Liver (tissue), 3 donors: ENCODE measurements around the gene GFY.

Source experiments
- CTCF ChIP-seq: fragments of 150-350 bp; IDR thresholded peaks from 2 replicates; pipeline ENCODE4 v1.5.1; 2017; ENCODE audit warnings: improper control_type of control experiment, low read depth, low read length; ENCODE audit not compliant: missing input control
- EGR1 ChIP-seq, 2 donors: IDR thresholded peaks; 2 replicates each; pipeline ENCODE4 v1.6.1; 2016 to 2018; ENCODE audit warnings: antibody characterized with exemption in 2 of 2, low read depth in 2 of 2
- FOXA1 ChIP-seq: IDR thresholded peaks from 2 replicates; pipeline ENCODE4 v1.6.1; 2016; ENCODE audit warnings: antibody characterized with exemption
- GABPA ChIP-seq, 2 donors: IDR thresholded peaks in 1 of 2; conservative IDR thresholded peaks in 1 of 2; 2 replicates each; pipeline ENCODE4 v1.6.1; 2016; ENCODE audit warnings: antibody characterized with exemption in 2 of 2, mild to moderate bottlenecking in 1 of 2, moderate library complexity in 1 of 2
- JUND ChIP-seq, 2 donors: IDR thresholded peaks; 2 replicates each; pipeline ENCODE4 v1.6.1; 2016; ENCODE audit warnings: antibody characterized with exemption in 2 of 2
- RAD21 ChIP-seq, 2 donors: IDR thresholded peaks; 2 replicates each; pipeline ENCODE4 v1.6.1; 2016; ENCODE audit warnings: antibody characterized with exemption in 2 of 2, mild to moderate bottlenecking in 2 of 2
- RXRA ChIP-seq, 2 donors: IDR thresholded peaks; 2 replicates each; pipeline ENCODE4 v1.6.1; 2017 to 2018; ENCODE audit warnings: antibody characterized with exemption in 2 of 2, mild to moderate bottlenecking in 1 of 2
- TAF1 ChIP-seq: conservative IDR thresholded peaks from 2 replicates; pipeline ENCODE4 v1.6.1; 2016; ENCODE audit warnings: antibody characterized with exemption, mild to moderate bottlenecking
- YY1 ChIP-seq: IDR thresholded peaks from 2 replicates; pipeline ENCODE4 v1.6.1; 2016; ENCODE audit warnings: antibody characterized with exemption, mild to moderate bottlenecking
- TF ChIP-seq, protein P1 (sequence below): IDR thresholded peaks from 2 replicates; pipeline ENCODE4 v1.6.1; 2016; ENCODE audit warnings: antibody characterized with exemption
- TF ChIP-seq, protein P2 (sequence below): IDR thresholded peaks from 2 replicates; pipeline ENCODE4 v1.6.1; 2016; ENCODE audit warnings: antibody characterized with exemption, mild to moderate bottlenecking
- TF ChIP-seq, protein P3 (sequence below): IDR thresholded peaks from 2 replicates; pipeline ENCODE4 v1.6.1; 2016; ENCODE audit warnings: antibody characterized with exemption
- TF ChIP-seq, protein P4 (sequence below): IDR thresholded peaks from 2 replicates; pipeline ENCODE4 v1.6.1; 2016; ENCODE audit warnings: antibody characterized with exemption
- donor health status: healthy.
- donor health status: healthy.

DNA sequence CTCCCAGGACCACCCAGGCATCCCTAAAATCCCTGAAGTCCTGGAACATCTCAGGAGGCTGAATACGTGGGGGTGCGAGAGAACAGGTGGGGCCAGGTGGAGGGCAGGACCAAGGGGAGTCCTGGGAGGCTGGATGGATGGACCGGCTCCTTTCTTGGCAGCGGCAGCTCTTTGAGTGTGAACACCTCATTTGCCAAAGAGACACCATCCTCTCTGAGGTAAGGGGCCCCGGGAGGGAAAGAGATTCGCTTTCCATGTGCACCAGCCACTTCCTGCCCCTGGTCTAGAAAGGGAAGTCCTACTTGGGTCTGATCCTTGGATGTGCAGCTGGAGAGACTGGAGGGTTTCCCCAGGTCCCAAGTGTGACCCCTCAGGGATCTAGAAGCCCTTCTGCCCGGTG, 18.1 kb upstream of the GFY start:
- no peak for TF ChIP-seq CTCF
- TF ChIP-seq, protein P1, sequence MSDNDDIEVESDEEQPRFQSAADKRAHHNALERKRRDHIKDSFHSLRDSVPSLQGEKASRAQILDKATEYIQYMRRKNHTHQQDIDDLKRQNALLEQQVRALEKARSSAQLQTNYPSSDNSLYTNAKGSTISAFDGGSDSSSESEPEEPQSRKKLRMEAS = no peak
- TF ChIP-seq, protein P2, sequence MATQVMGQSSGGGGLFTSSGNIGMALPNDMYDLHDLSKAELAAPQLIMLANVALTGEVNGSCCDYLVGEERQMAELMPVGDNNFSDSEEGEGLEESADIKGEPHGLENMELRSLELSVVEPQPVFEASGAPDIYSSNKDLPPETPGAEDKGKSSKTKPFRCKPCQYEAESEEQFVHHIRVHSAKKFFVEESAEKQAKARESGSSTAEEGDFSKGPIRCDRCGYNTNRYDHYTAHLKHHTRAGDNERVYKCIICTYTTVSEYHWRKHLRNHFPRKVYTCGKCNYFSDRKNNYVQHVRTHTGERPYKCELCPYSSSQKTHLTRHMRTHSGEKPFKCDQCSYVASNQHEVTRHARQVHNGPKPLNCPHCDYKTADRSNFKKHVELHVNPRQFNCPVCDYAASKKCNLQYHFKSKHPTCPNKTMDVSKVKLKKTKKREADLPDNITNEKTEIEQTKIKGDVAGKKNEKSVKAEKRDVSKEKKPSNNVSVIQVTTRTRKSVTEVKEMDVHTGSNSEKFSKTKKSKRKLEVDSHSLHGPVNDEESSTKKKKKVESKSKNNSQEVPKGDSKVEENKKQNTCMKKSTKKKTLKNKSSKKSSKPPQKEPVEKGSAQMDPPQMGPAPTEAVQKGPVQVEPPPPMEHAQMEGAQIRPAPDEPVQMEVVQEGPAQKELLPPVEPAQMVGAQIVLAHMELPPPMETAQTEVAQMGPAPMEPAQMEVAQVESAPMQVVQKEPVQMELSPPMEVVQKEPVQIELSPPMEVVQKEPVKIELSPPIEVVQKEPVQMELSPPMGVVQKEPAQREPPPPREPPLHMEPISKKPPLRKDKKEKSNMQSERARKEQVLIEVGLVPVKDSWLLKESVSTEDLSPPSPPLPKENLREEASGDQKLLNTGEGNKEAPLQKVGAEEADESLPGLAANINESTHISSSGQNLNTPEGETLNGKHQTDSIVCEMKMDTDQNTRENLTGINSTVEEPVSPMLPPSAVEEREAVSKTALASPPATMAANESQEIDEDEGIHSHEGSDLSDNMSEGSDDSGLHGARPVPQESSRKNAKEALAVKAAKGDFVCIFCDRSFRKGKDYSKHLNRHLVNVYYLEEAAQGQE = no peak
- TF ChIP-seq YY1 = no peak
- no peak for TF ChIP-seq EGR1 (IDR thresholded peaks at IDR 0.05; ENCODE audit: low read depth in 2 of 2)
- no peak for TF ChIP-seq JUND (IDR thresholded peaks at IDR 0.05)
- TF ChIP-seq RAD21 (IDR thresholded peaks at IDR 0.05) = no peak
- TF ChIP-seq TAF1 = no peak
- TF ChIP-seq FOXA1 = no peak
- TF ChIP-seq GABPA (IDR thresholded peaks at IDR 0.05 in 1 of 2, conservative IDR thresholded peaks at IDR 0.05 in 1 of 2) = no peak
- TF ChIP-seq, protein P3, sequence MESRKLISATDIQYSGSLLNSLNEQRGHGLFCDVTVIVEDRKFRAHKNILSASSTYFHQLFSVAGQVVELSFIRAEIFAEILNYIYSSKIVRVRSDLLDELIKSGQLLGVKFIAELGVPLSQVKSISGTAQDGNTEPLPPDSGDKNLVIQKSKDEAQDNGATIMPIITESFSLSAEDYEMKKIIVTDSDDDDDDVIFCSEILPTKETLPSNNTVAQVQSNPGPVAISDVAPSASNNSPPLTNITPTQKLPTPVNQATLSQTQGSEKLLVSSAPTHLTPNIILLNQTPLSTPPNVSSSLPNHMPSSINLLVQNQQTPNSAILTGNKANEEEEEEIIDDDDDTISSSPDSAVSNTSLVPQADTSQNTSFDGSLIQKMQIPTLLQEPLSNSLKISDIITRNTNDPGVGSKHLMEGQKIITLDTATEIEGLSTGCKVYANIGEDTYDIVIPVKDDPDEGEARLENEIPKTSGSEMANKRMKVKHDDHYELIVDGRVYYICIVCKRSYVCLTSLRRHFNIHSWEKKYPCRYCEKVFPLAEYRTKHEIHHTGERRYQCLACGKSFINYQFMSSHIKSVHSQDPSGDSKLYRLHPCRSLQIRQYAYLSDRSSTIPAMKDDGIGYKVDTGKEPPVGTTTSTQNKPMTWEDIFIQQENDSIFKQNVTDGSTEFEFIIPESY = no peak
- TF ChIP-seq, protein P4, sequence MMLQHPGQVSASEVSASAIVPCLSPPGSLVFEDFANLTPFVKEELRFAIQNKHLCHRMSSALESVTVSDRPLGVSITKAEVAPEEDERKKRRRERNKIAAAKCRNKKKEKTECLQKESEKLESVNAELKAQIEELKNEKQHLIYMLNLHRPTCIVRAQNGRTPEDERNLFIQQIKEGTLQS = no peak
- TF ChIP-seq RXRA (IDR thresholded peaks at IDR 0.05) = no peak
